NCI-H1417 (cell line): ENCODE measurements around the gene SUSD4.
A peak's percentile ranks its signal among the peaks of the same experiment; 100 is the strongest.

Experiments
- DNase-seq, 3 experiments: peaks; one replicate each; lab custom pipeline; 2025; lab: John Stamatoyannopoulos, UW

Gene SUSD4

DNA sequence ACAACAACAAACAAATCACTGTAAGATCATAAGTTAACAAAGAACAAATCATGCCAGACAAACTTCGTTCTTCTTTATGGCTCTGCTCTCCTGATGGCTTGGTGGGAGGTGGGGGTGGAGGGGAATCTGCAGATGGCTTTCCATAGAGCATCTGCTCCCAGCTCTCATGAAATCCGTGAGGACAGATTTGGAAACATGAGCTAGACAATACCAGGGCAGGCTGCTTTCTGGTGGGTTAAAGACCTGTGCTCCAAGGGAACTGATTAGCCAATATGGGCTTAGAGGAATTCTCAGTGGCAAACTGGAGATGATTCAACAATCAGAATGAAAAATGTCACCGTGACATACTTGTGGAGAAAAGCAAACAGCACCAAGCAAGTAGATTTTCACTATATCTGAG is 151.5 kb downstream of the SUSD4 start:
- no peak for DNase-seq

DNA sequence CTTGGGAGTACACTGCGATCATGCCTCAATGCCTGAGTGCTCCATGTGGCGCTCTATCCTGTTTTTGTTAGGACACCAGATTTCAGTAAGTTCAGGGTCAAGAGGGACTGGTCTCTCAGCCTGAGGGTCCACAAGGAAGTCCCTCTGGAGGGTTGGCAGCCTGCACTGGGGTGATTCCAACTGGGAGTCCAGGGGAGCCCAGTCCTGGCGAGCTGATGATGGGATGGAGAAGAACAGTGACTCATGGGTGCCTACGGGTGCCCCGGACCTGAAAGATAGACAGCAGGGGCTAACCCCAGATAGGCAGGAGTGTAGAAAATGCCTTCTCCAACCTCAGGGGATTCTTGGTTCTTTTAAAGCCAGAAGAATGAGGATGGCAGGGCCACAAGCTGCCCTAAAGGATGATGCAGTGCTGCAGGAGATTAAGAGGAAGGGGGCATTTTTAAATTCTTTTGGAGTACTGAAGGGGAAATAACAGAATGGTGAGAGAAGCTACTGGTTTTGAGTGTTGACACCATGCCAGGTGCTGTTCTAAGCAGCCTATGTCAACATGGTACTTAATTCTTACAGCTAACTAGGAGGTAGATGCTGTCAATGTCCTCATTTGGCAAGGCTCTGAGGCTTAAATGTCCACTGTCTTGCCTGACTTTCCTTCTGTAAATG is 152.5 kb downstream of the SUSD4 start:
- peak in 1 of 3 experiments; percentile 24 for DNase-seq

DNA sequence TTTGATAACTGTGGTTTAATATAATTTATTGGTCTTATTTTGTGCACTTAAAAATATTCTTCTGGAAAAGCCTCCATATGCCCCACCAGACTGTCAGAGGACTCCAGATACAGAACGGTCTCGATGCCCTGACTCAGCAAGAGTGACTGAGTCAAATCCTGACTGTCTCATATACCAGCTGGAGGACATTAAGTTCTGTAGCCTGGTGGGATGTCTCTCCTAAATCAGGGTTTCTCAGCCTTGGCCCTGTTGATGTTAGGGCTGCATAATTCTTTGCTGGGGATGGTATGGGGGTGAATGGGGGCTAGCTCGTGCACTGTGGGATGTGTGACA is 153.2 kb downstream of the SUSD4 start:
- no peak for DNase-seq

DNA sequence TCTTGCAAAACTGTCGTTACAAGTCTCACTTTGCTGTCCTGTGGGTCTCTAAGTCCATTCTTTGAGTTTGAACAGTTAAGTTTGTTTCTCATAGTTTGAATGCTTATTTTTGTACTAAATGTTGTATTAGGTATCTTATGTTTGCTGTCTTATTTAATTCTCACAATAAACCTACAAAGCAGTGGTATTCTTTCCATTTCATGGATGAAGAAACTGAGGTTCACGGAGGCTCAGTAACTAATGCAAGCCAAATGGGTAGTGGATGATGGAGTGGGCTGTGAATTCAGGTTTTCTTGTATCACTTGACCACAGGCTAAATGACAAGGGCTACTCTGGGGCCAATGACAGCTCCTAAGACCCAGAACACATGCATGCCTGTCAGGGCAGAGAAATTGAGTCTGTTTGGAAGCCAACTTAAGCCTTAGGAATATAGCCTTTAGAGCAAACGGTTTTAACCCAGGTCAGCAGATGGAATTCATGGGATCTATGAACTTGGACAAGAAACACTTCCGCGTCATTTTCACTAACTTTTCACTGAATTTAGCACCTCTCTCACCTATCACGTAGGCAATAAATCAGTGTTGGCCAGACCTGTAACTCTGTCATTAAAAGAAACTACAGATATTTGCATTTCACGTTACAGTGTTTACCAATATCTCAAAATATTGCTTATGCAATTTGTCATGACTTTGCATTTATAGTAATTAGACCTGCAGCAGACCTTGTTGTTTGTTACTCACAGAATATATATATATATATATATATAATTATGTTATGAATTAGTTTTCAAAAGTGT is 153.8 kb downstream of the SUSD4 start:
- no peak for DNase-seq

DNA sequence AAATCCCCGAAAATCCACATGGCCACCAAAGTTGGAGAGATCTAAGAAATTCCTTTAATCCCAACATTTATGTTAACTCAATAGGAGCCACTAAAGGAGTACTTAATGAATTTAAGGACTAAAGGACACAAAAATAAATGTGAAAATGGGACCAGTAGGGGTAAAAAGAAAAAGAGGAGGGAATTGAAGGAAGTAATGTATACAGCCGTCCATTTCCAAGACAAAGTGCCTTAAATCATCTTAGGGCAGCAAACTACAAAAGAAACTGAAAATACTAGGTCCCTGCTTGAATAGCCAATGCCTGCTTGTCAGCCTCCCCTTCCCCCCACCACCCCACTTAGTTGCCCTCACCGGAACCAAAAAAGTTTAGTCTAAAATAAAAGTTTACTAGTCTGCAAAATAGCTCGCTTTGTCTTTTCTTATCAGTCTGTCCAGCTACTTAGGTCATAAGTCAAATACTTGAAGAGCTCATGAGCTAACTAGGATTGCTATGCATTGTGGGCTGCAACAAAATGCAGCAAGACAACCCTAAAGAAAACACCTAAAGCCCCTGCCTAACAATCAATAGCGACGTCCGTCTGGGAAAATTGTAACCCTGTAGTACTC is 154.6 kb downstream of the SUSD4 start:
- no peak for DNase-seq

DNA sequence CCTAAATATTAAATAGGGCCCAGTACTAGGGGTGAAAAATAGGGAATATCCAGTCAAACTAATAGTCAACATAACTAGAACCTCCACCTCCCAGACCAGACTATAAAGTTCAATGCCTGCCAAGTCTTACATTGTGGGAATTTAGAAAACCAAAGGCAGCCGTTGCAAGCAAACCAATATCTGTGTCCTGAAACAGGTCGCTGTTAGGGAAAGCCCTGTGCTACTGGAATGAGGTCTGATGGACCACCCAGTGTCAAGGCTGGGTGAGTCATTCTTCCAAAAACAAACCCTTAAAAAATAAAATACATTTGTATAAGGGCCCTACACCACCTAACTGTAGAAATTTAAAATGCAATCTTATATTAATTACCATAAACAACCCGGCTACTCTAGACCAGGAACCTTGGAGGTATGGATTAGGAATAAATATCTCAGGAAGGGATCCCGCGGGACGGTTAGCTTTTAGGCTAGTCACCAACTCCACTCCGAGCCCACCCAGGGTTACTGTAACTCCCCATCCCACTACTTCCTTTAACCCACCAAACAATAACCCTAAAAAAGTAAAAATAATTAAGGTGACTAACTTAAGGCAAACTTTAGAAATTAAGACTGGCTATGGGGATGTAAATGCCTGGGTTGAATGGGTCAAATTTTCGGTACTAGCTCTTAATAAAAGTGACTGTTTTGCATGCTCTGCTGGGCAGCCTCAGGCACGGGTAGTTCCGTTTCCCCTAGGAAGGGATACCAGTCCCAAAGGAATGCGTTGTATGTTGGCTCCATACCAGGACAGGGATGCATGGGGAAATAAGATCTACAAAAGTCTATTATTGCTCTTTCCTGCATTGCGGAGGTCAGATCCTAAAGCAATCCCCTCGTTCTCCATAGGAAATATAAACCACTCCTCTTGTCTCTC is 155.6 kb downstream of the SUSD4 start:
- no peak for DNase-seq

DNA sequence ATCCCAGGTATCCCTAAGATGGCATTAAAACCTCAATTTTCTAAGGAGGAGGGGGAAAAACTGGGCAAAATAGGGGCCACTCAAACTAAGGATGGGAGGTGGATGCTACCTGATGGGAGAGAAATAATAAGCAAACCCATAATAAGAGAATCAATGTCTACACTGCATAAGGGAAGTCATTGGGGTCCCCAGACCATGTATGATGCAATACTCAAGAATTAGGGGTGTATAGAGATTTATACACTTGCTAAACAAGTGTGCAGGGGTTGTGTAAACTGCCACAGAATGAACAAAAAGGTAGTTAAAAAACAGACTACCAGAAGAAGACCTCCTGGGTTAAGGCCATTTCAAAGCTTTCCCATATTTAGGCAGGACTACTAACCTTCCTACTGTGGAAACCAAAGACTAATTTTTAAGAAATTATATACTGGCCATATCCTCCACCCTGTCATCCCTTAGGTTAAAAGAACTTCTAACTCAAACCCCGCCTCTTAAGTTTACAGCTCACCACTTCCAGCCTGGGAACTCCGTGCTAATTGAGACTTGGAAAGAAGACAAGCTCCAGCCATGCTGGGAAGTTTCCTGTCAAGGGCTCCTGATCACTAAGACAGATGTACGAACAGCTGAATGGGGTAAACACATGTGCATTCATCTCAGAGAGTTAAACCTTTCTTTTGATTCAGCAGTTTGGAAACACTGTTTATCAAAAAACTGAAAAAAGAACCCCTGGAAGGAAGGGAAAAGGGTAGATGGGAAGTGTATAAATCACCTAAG is 156.5 kb downstream of the SUSD4 start:
- DNase-seq: no peak

DNA sequence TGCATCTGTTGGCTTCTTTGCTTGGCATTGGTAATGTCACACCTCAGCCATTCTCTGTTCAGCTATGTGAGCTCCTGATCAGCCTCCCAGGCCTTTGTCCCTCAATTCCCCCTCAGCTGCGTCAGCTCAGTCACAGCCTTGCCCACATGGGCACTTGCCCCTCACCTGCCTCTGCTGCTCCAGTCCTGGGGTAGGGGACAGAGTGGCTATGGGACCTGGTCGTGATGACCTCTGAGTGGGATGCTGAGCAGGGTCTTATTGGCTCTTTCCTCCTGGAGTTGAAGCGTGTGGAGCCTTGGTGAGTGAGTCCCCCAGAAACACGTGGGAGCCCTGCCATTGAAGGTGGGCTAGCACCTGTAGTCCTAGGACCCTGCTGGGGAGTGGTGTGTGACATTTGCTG is 159.6 kb downstream of the SUSD4 start:
- DNase-seq: no peak

DNA sequence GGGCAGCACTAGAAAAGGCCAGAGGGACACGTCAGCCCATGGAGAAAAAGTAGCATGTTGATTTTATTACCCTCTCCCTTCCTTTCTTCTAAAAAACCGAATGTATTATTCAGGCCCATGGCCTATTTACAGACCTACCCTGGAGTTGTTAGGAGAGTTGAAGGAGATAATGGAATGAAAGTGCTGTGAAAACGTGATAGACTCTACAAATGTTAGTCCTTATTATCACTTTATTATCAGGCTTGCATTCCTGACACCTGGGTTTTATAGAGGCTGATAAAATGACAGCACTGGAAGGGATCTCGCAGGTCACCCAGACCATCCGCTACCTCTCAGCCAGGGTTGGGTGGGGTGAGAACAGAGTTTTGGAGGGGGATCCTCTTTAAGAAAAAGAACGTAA is 160.3 kb downstream of the SUSD4 start:
- DNase-seq: no peak

DNA sequence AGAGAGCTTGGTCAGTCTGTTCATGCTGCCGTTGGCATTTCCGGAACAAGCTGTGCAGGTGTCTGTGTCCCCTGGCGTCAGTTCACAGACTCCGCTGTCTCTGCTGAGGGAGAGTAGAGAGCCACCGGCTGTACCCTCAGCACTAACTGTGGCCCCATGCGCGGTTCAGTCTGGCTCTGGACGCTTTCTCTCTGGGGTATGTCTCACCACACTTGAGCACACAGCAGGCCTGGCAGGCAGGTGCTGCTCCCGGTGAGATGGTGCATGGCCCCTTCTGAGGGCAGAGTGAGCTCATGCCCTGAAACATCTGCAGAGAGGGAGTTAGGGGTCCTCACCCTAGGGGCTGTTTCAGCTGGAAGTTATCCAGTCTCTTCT is 161.0 kb downstream of the SUSD4 start:
- peak in 1 of 3 experiments; percentile 8 for DNase-seq

DNA sequence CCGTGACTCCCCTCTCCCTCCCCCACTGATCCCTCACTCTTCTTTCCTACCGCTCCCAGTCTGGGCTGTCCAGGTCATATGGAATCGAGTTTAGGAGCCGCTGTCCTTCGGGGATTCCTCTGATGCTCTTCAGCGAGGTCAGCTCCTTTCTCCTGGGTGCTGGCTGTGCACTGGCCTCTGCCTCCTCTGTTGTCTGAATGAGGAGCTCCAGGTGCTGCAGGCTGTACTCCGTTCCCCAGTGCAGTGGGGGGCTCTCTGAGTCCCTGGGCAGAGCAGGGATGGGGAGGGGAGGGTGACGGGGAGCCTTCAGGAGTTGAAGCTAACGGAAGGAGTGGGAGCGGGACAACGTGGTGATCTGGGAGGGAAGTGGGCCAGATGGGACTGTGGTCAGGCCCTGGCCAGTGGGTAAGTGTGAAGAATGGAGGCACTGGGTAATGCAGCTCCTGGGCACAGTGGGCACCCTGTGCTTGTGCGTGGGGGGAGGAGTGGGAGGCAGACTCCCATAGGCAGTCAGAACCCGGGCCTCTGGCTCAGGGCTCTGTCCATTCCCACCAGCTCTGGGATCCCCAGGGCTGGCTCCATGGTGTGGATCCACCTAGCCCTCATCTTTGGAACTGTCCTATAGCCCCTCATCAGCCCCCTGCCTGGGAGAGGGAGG is 161.5 kb downstream of the SUSD4 start:
- no peak for DNase-seq

DNA sequence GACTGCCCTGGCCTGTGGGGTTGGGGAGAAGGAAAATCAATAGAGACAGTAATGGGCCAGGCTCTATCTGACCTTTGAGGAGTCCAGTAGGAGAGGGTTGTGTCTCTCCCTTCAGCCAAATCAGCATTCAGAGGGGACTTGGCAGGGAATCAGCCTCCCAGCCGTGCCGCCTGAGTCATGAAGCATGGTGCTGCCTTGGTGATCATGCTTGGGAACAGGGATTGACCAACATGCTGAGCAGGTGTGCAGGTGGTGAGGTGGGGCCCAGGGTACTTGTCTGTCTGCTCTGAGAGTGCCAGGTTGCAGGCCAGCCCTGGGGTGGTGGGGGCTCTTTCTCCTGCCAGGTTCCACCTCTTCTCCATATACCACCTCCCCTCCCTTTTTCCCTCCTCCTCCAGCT is 162.0 kb downstream of the SUSD4 start:
- peak in 1 of 3 experiments; percentile 28 for DNase-seq

DNA sequence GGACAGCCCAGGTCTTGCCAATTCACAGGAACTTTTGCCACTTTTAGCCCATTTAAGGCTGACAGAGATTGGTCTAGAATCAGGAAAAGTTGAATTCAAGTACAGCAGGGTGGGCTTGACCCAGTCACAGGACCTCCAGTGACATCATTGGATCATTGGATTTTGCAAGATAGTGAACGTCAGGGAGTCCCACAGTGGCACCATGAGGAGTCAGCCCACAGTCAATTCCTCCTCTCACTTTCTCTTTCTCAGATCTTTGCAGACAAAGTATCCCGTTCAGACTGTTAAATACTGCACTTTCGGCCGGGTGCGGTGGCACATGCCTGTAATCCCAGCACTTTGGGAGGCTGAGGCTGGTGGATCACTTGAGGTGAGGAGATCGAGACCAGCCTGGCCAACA is 163.1 kb downstream of the SUSD4 start:
- DNase-seq: no peak

DNA sequence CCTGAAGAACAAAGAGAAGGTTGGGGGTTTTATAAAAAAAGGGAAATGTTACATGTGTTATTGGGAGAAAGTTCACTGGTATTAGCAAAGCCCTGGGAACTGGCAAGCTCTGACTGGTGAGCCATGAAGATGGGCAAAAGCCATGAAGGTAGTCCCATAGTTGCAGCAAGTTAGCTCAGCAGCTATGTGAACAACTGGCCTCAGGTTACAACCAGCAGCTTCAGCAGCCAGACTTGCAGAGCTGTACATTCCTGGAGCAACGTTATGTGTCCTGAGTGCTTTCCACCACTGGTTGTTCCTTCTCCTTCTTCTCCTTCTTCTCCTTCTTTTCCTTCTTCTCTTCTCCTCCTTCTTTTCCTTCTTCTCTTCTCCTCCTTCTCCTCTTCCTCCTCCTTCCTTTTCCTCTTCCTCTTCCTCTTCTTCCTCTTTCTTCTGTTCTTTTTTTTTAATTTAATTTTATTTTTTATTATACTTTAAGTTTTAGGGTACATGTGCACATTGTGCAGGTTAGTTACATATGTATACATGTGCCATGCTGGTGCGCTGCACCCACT is 164.8 kb downstream of the SUSD4 start:
- DNase-seq: no peak

DNA sequence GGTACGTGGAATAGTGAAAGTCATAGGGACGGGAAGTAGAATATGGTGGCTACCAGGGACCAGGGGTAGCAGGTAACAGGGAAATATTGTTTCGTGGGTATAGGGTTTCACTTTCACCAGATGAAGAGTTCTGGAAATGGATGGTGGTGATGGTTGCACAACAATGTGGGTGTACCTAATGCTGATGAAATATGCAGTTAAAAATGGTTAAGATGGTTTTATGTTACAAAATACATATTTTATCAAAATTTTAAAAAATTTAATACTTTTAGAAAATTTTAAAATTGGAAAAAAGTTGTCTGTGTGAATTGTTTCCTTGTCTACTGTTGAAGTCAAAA is 165.4 kb downstream of the SUSD4 start:
- DNase-seq: no peak

DNA sequence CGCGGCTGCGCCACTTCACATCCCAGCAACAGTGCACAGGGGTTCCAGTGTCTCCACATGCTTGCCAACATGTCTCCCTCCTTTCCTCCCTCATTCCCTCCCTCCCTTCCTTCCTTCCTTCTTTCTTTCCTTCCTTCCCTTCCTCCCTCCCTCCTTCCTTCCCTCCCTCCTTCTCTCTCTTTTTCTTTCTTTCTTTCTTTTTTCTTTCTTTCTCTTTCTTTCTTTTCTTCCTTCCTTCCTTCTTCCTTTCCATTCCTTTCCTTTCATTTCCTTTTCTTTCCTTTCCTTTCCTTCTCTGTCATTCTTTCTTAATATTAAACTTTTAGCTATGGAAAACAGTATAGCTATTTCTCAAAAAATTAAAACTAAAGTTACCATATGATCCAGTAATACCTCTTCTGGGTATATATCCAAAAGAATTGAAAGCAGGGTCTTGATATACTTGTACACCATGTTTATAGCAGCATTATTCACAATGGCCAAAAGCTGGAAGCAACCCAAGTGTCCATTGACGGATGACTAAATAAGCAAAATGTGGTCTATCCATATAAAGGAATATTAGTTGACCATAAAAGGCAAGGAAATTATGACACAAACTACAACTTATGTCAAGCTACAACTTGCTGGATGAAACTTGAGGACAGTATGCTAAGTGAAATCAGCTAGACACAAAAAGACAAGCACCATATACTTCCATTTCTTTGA is 165.9 kb downstream of the SUSD4 start:
- no peak for DNase-seq

DNA sequence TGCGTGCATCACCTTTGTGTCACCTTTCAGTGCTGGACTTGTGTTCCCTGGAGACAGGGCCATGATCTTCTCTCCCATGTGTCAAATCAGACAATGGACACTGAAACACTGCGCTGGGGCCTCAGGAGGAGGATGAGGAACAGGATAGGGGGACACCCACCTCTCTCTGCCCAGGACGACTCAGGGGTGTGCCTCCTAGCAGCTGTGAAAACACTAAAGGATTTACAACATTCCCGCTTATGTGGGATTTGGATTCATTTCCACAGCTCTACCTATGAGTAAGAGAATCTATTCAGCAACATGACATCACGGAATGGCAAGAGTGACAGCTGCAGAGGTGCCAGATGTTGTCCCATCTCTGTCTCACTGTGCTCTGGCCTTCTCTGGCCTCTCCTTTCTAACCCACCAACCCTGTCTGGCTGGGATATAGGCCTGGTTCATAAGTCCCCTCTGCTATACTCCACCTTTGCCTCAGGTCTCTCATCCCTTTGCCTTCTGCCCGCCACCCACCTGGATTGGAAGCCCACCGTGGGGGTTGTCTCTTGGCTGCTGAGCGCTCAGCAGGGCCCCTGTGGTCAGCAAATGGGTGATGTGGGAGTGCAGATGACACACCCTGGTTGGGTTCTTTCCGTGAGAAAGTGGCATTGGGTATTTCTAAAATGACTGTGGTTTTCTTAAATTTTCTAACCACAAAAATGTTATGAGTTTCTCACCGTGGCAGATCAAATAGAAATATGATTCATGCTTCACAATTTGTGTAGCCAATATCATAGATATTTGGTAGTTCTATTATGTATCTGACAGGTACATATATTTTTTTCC is 173.9 kb downstream of the SUSD4 start:
- DNase-seq: no peak

DNA sequence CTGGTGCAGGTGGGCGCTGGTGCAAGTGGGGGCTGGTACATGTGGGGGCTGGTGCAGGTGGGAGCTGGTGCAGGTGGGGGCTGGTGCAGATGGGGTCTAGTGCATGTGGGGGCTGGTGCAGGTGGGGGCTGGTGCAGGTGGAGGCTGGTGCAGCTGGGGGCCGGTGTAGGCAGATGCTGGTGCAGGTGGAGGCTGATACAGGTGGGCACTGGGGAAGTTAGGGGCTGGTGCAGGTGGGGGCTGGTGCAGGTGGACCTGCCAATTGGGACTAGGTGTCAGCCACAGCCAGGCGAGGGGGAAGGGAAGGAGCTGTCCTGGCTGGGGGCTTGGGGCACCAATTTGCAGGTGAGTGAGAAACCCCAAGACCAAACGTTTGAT is 174.5 kb downstream of the SUSD4 start:
- no peak for DNase-seq

DNA sequence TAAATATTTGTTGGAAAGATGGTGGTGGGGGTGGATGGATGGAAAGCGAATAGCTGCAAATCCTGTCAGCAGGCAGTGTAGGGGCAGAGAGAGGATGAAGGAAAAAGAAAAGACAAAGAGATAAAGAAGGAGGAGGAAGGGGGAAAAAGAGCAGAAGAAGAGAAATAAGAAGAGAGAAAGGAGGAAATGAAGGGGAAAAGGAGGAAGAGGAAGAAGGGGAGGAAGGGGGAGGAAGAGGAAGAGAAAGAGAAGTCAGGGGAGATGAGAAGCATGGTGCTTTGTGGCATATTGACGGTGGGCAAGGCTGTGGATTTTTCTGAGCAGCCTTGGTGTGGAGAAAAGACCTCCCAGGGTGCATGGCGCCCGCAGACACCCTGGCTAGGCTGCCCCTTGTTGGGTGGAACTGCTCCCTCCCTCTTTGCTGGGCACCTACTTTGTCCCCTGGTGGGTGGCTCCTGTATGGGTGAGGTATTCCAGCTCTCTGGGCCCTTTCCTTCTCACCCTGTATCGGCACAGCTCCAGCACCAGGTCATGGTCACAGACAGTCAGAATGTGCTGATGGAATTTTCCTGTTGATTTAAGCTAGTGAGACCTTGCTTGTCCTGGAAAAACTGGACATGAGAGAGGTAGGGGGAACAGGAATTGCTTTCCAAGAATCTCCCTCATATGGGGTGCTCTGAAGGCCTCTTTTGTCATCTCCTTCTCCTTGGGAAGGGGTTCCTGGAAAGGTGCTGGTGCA is 175.2 kb downstream of the SUSD4 start:
- DNase-seq: no peak
